Left renal cortex interstitium (tissue), 4 donors: ENCODE results near the gene MKRN3. TPM values are rescaled to one million over a fixed set of nuclear protein-coding genes. Genes with fewer than 3 reads are reported as not detected.
"Not testable (repeated sequence)": the region's sequence is repeated elsewhere in the genome, so short reads cannot be mapped to it uniquely, and the experiment has no call there.

Experiments used
- DNase-seq, 4 donors: peaks; one replicate each; pipeline ENCODE4 v3.0.0-alpha.2; 2013; ENCODE audit warnings: low read depth in 4 of 4, low spot score in 2 of 4, missing footprints in 1 of 4
- polyA plus RNA-seq, 4 donors: library from polyadenylated mRNA; unstranded; fragments of 120-200 nt; gene quantifications; one replicate each; pipeline ENCODE4 v1.2.1, GENCODE V29; 2013; ENCODE audit not compliant: insufficient read length in 4 of 4

The MKRN3 gene
- polyA plus RNA-seq, 4 donors, result 0.69 to 3.1 (median 1.4) TPM

GRCh38 chr15:23578521-23579150 is 13.2 kb downstream of the MKRN3 start:
- no peak for DNase-seq

- DNase-seq, result no peak
Measured at GRCh38 chr15:23588268-23588667, 22.8 kb downstream of the MKRN3 start.

DNA sequence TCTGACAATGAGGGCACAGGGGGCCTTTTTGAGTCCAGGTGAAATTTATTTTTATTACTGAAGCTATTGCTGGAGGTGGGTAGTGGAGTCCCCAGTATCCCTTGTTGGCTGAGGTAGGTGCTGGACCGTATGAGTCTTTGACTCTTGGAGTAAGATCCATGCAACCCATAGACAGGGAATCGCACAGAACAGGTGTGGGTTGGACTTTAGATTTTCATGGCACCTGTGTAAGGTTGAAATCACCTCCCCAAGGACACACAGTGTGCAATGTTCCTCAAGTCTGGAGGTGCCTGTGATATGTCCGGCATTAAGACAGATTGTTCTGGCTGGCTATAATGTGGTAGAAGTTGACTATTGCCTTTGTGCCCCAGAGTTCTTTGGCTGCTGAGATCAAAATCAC is 23.5 kb downstream of the MKRN3 start:
- no peak for DNase-seq

DNA sequence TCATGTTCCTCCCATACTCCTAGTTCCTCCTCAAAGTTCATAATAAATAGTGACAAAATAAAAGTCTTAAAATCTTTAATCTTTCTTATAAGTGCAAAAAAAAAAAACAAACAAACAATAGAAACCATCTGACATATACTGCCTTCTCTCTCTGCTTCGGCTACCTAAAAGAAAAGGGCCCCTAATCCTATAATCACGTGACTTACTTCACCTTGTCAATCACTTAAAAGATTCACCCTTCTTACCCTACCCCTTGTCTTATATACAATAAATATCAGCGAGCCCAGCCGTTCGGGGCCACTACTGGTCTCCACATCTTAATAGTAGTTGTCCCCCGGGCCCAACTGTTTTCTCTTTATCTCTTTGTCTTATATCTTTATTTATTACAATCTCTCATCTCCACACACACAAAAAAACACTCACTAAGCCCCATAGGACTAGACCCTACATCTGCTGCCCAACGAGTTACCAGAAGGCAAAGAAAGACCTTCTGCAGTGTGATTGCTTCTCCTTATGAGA is 28.8 kb downstream of the MKRN3 start:
- no peak for DNase-seq

GRCh38 chr15:23595368-23595767 is 29.9 kb downstream of the MKRN3 start:
- DNase-seq, result no peak

DNA sequence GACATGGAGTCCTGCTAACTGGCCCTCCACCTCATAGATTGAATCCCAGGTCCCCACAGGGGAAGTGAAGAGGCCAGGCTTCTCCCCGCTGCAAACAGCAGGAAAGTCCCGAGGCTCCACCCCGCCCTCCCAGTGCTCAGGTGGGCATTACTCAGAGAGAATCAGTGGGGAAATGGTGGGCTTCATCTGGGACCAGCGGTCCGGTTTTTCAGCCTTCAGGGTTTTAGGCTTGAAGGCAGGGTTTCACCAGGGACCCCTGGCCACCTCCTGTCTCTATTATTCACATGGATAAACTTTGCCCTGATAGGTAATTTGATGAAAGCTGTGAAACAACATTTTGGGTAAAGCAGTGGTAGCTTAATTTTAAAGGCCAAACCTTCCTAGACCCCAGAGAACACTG is 31.3 kb downstream of the MKRN3 start:
- DNase-seq, result no peak

GRCh38 chr15:23597278-23597677 is 31.8 kb downstream of the MKRN3 start:
- not testable (repeated sequence) for DNase-seq

DNA sequence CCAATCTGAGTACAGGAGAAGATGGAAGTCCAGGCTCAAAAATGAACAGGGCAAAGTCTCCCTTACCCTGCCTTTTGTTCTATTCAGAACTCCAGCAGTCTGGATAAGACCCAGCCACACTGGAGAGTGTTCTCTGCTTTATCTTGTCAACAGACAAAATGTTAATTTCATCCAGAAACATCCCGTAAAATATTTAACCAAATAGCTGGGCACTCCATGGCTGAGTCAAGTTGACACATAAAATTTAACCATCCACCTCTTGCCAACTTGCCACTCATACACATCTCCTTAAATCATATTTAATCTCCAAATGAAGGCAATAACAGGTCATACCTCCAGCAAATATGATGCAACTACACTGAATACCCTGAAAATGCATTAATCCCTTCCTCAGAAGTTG is 33.6 kb downstream of the MKRN3 start:
- no peak for DNase-seq

DNA sequence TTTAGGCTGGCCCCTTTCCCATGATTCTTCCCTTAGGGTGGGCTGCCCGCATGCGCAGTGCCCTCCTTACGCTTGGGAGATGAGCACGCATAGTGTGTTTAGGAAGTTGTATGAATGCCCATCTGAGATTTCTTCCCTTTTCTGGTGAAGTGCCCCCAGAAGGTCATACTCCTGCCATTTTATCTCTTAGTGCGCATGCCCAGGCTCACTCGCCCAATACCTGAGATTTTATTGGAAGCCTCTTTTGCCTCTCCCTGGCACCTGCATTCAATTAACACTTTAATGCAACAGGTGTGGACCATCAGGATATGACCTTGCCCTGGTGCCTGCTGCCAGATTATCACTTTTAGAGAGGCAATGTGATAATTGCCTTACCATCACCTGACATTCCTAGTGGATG is 36.6 kb downstream of the MKRN3 start:
- DNase-seq, result no peak

GRCh38 chr15:23606226-23606625 is 40.8 kb downstream of the MKRN3 start:
- DNase-seq, result no peak

- no peak for DNase-seq
Measured at GRCh38 chr15:23616536-23616935, 51.1 kb downstream of the MKRN3 start.

Other genes starting within 250 kb of the MKRN3 start
- not detected for gene GOLGA6L26, start 231.5 kb upstream of the MKRN3 start, polyA plus RNA-seq
- gene GOLGA8S, start 210.9 kb upstream of the MKRN3 start, polyA plus RNA-seq, result 1 to 10 TPM in 2 of 4 donors, under 1 TPM in 2; 0.41 to 2.0 (median 1.1) TPM
- gene GOLGA6L2, start 118.4 kb upstream of the MKRN3 start, polyA plus RNA-seq, result not detected
- gene MAGEL2, start 82.2 kb downstream of the MKRN3 start, polyA plus RNA-seq, result 1 to 10 TPM; 3.9 to 5.8 (median 5.2) TPM
- gene NDN, start 121.6 kb downstream of the MKRN3 start, polyA plus RNA-seq, result 100 to 1,000 TPM in 1 of 4 donors, 10 to 100 TPM in 3; 73.7 to 108 (median 79.2) TPM